Upper lobe of left lung (tissue), 6 donors: Measurements from ENCODE around the gene LENG1. TPM values are rescaled to one million over a fixed set of nuclear protein-coding genes. Genes with fewer than 3 reads are reported as not detected.

Source experiments
- ATAC-seq, 2 donors: fragments of 200-7000 bp; cut with Tn5 transposase; one replicate each; pipeline ENCODE4 v1.9.1; 2022; ENCODE audit warnings: mild to moderate bottlenecking in 2 of 2, moderate library complexity in 2 of 2; ENCODE audit not compliant: low FRiP score in 2 of 2
- DNase-seq, 2 donors: peaks; one replicate each; pipeline ENCODE4 v3.0.0-alpha.2; 2019 to 2020
- H3K27ac ChIP-seq, 4 donors: fragments of 200-600 bp; sonication (generic); one replicate each; pipeline ENCODE4 v1.5.1; 2016 to 2019
- H3K27me3 ChIP-seq, 4 donors: fragments of 200-600 bp; sonication (generic); one replicate each; pipeline ENCODE4 v1.5.1; 2017 to 2019
- H3K36me3 ChIP-seq, 4 donors: fragments of 200-600 bp; sonication (generic); one replicate each; pipeline ENCODE4 v1.5.1; 2016 to 2019
- H3K4me1 ChIP-seq, 4 donors: fragments of 200-600 bp; sonication (generic); one replicate each; pipeline ENCODE4 v1.5.1; 2018 to 2019
- H3K4me3 ChIP-seq, 4 donors: fragments of 200-600 bp; sonication (generic); one replicate each; pipeline ENCODE4 v1.5.1; 2017 to 2019; ENCODE audit warnings: mild to moderate bottlenecking in 2 of 4, moderate library complexity in 1 of 4
- H3K9me3 ChIP-seq, 4 donors: fragments of 200-600 bp; sonication (generic); one replicate each; pipeline ENCODE4 v1.5.1; 2018 to 2019
- CTCF ChIP-seq, 6 experiments: fragments of 450-650 bp in 4 of 6; fragments of 200-600 bp in 2 of 6; sonication (generic) in 2 of 6; IDR thresholded peaks; one replicate each; pipeline ENCODE4 v1.5.1; 2016 to 2019; ENCODE audit warnings: antibody characterized with exemption in 6 of 6
- EP300 ChIP-seq, 4 donors: sonication (generic); formaldehyde crosslinking; IDR thresholded peaks; one replicate each; pipeline ENCODE4 v1.5.1; 2017; ENCODE audit warnings: antibody characterized with exemption in 4 of 4, control low read depth in 2 of 4
- POLR2A ChIP-seq, 4 donors: fragments of 450-650 bp; IDR thresholded peaks; one replicate each; pipeline ENCODE4 v1.5.1; 2016 to 2017; ENCODE audit warnings: antibody characterized with exemption in 4 of 4, mild to moderate bottlenecking in 2 of 4
- POLR2AphosphoS5 ChIP-seq, 2 donors: sonication (generic); formaldehyde crosslinking; IDR thresholded peaks; one replicate each; pipeline ENCODE4 v1.5.1; 2017; ENCODE audit warnings: antibody characterized with exemption in 2 of 2
- WGBS, 2 donors: methylation state at CpG; one replicate each; pipeline ENCODE4 v1.1.5; 2017 to 2018; 5-methylcytosine and 5-hydroxymethylcytosine counted together
- total RNA-seq, 6 donors: library from RNA; depleted of rRNA in 4 of 6; stranded (reverse); fragments of >200 nt in 4 of 6; gene quantifications; one replicate each; pipeline versions ENCODE4 v1.1.0 to v1.2.1, GENCODE V29; 2016 to 2021
- donor health status: DM: no; HTN: no; CAD: no; lungs with moderate emphysema.
- donor health status: DM: no; HTN: yes; CAD: no; lungs with severe emphysema.

The LENG1 gene
- total RNA-seq, 6 donors from 2014 or later, result 8.5 to 16.8 (median 9.4) TPM

- Histone ChIP-seq H3K36me3 (peaks cover 0 to 46% (median 23%) of the 10 kb centered on the region in 4 donors), H3K9me3 (no peaks in the 10 kb centered on the region), H3K27ac (no peak overlapping the region), H3K4me3 (no peak overlapping the region), H3K4me1 (no peaks in the 10 kb centered on the region), H3K27me3 (no peaks in the 10 kb centered on the region)
- ATAC-seq (no peak), DNase-seq (no peak)
- TF ChIP-seq EP300 (IDR thresholded peaks at IDR 0.05) (no peak), CTCF (IDR thresholded peaks at IDR 0.05) (no peak), POLR2A (IDR thresholded peaks at IDR 0.05) (no peak), POLR2AphosphoS5 (IDR thresholded peaks at IDR 0.05) (no peak)
- WGBS, 2 donors, result 88 to 91% methylated on average over 7 to 10 of the region's 10 CpGs
These were observed 19.8 kb upstream of the LENG1 start for GRCh38 chr19:54179262-54179852.

GRCh38 chr19:54178581-54179261 is 19.2 kb upstream of the LENG1 start:
- TF ChIP-seq CTCF (IDR thresholded peaks at IDR 0.05), result no peak
- TF ChIP-seq POLR2A (IDR thresholded peaks at IDR 0.05), result no peak
- TF ChIP-seq EP300 (IDR thresholded peaks at IDR 0.05), result no peak
- TF ChIP-seq POLR2AphosphoS5 (IDR thresholded peaks at IDR 0.05), result no peak
- Histone ChIP-seq H3K27ac (no peak overlapping the region), H3K4me1 (no peaks in the 10 kb centered on the region), H3K9me3 (no peaks in the 10 kb centered on the region), H3K36me3 (peaks cover 0 to 45% (median 23%) of the 10 kb centered on the region in 4 donors), H3K4me3 (no peak overlapping the region), H3K27me3 (no peaks in the 10 kb centered on the region)
- DNase-seq, result no peak
- peak; percentile 64 to 68 for ATAC-seq
- WGBS, 2 donors, result 91 to 93% methylated on average over 18 to 22 of the region's 23 CpGs

GRCh38 chr19:54173951-54174834 is 14.7 kb upstream of the LENG1 start:
- 82 to 85% methylated on average over 2 to 23 of the region's 25 CpGs for WGBS, 2 donors
- ATAC-seq, result no peak
- H3K4me1 ChIP-seq, result peaks cover 0 to 14% (median 3%) of the 10 kb centered on the region in 4 donors
- peaks cover 0 to 19% (median 8%) of the 10 kb centered on the region in 4 donors for H3K36me3 ChIP-seq
- no peak for DNase-seq
- no peaks in the 10 kb centered on the region for H3K27me3 ChIP-seq
- H3K27ac ChIP-seq, result no peak overlapping the region
- TF ChIP-seq EP300 (IDR thresholded peaks at IDR 0.05), result no peak
- no peak for TF ChIP-seq POLR2AphosphoS5 (IDR thresholded peaks at IDR 0.05)
- H3K4me3 ChIP-seq, result no peak overlapping the region
- H3K9me3 ChIP-seq, result no peaks in the 10 kb centered on the region

GRCh38 chr19:54173359-54173699 is 13.8 kb upstream of the LENG1 start:
- peaks cover 0 to 11% (median 4%) of the 10 kb centered on the region in 4 donors for H3K36me3 ChIP-seq
- 42 to 70% methylated on average over 6 to 14 of the region's 15 CpGs for WGBS, 2 donors
- ATAC-seq, result no peak
- no peak for TF ChIP-seq CTCF (IDR thresholded peaks at IDR 0.05)
- TF ChIP-seq POLR2A (IDR thresholded peaks at IDR 0.05), result no peak
- H3K27me3 ChIP-seq, result no peaks in the 10 kb centered on the region
- DNase-seq, result no peak
- peak overlapping the region in 2 of 4 donors; percentile 53 to 77 for H3K27ac ChIP-seq
- peak overlapping the region in 3 of 4 donors; percentile 39 to 50 (median 47) for H3K4me3 ChIP-seq
- H3K4me1 ChIP-seq, result peaks cover 0 to 16% (median 6%) of the 10 kb centered on the region in 4 donors
- no peaks in the 10 kb centered on the region for H3K9me3 ChIP-seq
